ENCODE results near the gene MORN4.

Gene MORN4

GRCh38 chr10:97566336-97566996 is 66.8 kb downstream of the MORN4 start:
- no peak overlapping the region for H3K4me3 ChIP-seq (ENCODE audit: low read length)
- H3K36me3 ChIP-seq (ENCODE audit: insufficient read depth, low read depth, low read length) = peaks cover 4% of the 10 kb centered on the region; the same call in 1 of the 2 replicates
- no peaks in the 10 kb centered on the region for H3K27me3 ChIP-seq (ENCODE audit: insufficient read depth, low read length)
- H3K9ac ChIP-seq (ENCODE audit: low read depth, low read length) = no peak overlapping the region
- H3K27ac ChIP-seq (ENCODE audit: low read length) = no peak overlapping the region
- no peaks in the 10 kb centered on the region for H3K4me1 ChIP-seq (ENCODE audit: insufficient read depth, low read length)
- H3K9me3 ChIP-seq (ENCODE audit: insufficient read depth, low read depth, low read length) = no peaks in the 10 kb centered on the region

DNA sequence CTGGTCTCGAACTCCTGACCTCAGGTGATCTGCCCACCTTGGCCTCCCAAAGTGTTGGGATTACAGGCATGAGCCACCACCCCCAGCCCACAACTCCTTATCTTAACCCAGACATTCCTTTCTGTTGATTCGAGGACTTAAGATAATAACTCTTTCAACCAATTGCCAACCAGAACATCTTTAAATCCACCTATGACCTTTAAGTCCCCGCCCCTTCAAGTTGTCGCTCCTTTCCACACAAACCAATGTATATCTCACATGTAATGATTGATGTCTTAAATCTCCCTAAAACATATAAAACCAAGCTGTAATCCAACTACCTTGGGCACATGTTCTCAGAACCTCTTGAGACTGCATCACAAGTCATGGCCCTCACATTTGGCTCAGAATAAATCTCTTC is 68.5 kb downstream of the MORN4 start:
- H3K4me3 ChIP-seq (ENCODE audit: low read length) = no peak overlapping the region
- H3K4me1 ChIP-seq (ENCODE audit: insufficient read depth, low read length) = no peaks in the 10 kb centered on the region
- H3K9ac ChIP-seq (ENCODE audit: low read depth, low read length) = no peak overlapping the region
- no peak overlapping the region for H3K27ac ChIP-seq (ENCODE audit: low read length)
- H3K36me3 ChIP-seq (ENCODE audit: insufficient read depth, low read depth, low read length) = no peaks in the 10 kb centered on the region; the same call in 1 of the 2 replicates
- H3K9me3 ChIP-seq (ENCODE audit: insufficient read depth, low read depth, low read length) = no peaks in the 10 kb centered on the region
- H3K27me3 ChIP-seq (ENCODE audit: insufficient read depth, low read length) = no peaks in the 10 kb centered on the region
